WTC11 (cell line): ENCODE data around the gene ZNF442. TPM values are rescaled to one million over a fixed set of nuclear protein-coding genes. Genes with fewer than 3 reads are reported as not detected.
"Not testable (repeated sequence)": the region's sequence is repeated elsewhere in the genome, so short reads cannot be mapped to it uniquely, and the experiment has no call there.

ENCODE experiments used
- ATAC-seq: fragments of 200-7000 bp; cut with Tn5 transposase; 2 replicates; pipeline ENCODE4 v1.10.0; 2021; ENCODE audit warnings: mild to moderate bottlenecking, moderate library complexity
- CTCF ChIA-PET: fragments of 300-600 bp; sonication (Branson Sonifier 250); formaldehyde crosslinking; loops from one replicate; lab custom pipeline; 2021; ENCODE audit warnings: antibody characterized with exemption; lab: Charles Lee
- POLR2A ChIA-PET: fragments of 350-600 bp; sonication (Branson Sonifier 250); formaldehyde crosslinking; loops from one replicate; lab custom pipeline; 2021; ENCODE audit warnings: antibody characterized with exemption; lab: Charles Lee
- DNase-seq: peaks from one replicate; pipeline ENCODE4 v3.0.0; 2021; ENCODE audit warnings: low spot score
- H3K27ac Mint-ChIP-seq: 2 replicates; pipeline ENCODE4 v1.8.0; 2021; ENCODE audit warnings: mixed read lengths
- H3K27me3 Mint-ChIP-seq: 2 replicates; pipeline ENCODE4 v1.8.0; 2021; ENCODE audit warnings: low read depth, mild to moderate bottlenecking, moderate library complexity, mixed read lengths
- H3K36me3 Mint-ChIP-seq: 2 replicates; pipeline ENCODE4 v1.8.0; 2021; ENCODE audit warnings: mixed read lengths
- H3K4me1 Mint-ChIP-seq: 2 replicates; pipeline ENCODE4 v1.8.0; 2022; ENCODE audit warnings: mixed read lengths
- H3K4me3 Mint-ChIP-seq: 2 replicates; pipeline ENCODE4 v1.8.0; 2021; ENCODE audit warnings: mild to moderate bottlenecking, moderate library complexity, mixed read lengths
- H3K9me3 Mint-ChIP-seq: 2 replicates; pipeline ENCODE4 v1.8.0; 2021; ENCODE audit warnings: mixed read lengths
- ATF1 ChIP-seq: sonication (generic); formaldehyde crosslinking; IDR thresholded peaks from 2 replicates; pipeline ENCODE4 v1.8.1; 2023; ENCODE audit warnings: mild to moderate bottlenecking, moderate library complexity, missing genetic modification reagents
- CREM ChIP-seq: sonication (generic); formaldehyde crosslinking; IDR thresholded peaks from 2 replicates; pipeline ENCODE4 v1.8.1; 2022; ENCODE audit warnings: mild to moderate bottlenecking, missing genetic modification reagents, moderate library complexity
- EMX1 ChIP-seq: fragments of 250-450 bp; sonication (Bioruptor Pico); IDR thresholded peaks from 2 replicates; pipeline ENCODE4 v1.8.0; 2021; ENCODE audit warnings: mild to moderate bottlenecking
- IRF2 ChIP-seq: sonication (generic); formaldehyde crosslinking; IDR thresholded peaks from 2 replicates; pipeline ENCODE4 v1.8.0; 2022; ENCODE audit warnings: low read depth, missing genetic modification reagents, borderline replicate concordance
- KAT7 ChIP-seq: sonication (generic); formaldehyde crosslinking; IDR thresholded peaks from 2 replicates; pipeline ENCODE4 v1.8.1; 2023; ENCODE audit warnings: missing genetic modification reagents, mild to moderate bottlenecking, borderline replicate concordance
- MYBL2 ChIP-seq: sonication (generic); formaldehyde crosslinking; IDR thresholded peaks from 2 replicates; pipeline ENCODE4 v1.8.1; 2023; ENCODE audit warnings: mild to moderate bottlenecking, moderate library complexity, missing genetic modification reagents
- NFATC4 ChIP-seq: fragments of 250-450 bp; sonication (Bioruptor Pico); IDR thresholded peaks from 2 replicates; pipeline ENCODE4 v1.9.0; 2021; ENCODE audit warnings: mild to moderate bottlenecking
- RELA ChIP-seq: sonication (generic); formaldehyde crosslinking; IDR thresholded peaks from 2 replicates; pipeline ENCODE4 v1.8.1; 2022; ENCODE audit warnings: missing genetic modification reagents, mild to moderate bottlenecking, borderline replicate concordance
- SOX15 ChIP-seq: fragments of 250-450 bp; sonication (Bioruptor Pico); IDR thresholded peaks from 2 replicates; pipeline ENCODE4 v1.9.0; 2021; ENCODE audit warnings: mild to moderate bottlenecking
- TEAD1 ChIP-seq: sonication (generic); formaldehyde crosslinking; IDR thresholded peaks from 2 replicates; pipeline ENCODE4 v1.8.0; 2022; ENCODE audit warnings: mild to moderate bottlenecking, missing genetic modification reagents
- ZNF121 ChIP-seq: sonication (generic); formaldehyde crosslinking; IDR thresholded peaks from 2 replicates; pipeline ENCODE4 v1.8.0; 2023; ENCODE audit warnings: missing genetic modification reagents
- ZNF317 ChIP-seq: sonication (generic); formaldehyde crosslinking; IDR thresholded peaks from 2 replicates; pipeline ENCODE4 v1.8.1; 2023; ENCODE audit warnings: low read depth, mild to moderate bottlenecking, moderate library complexity, missing genetic modification reagents, borderline replicate concordance
- ZNF416 ChIP-seq: fragments of 250-450 bp; sonication (Bioruptor Pico); IDR thresholded peaks from 2 replicates; pipeline ENCODE4 v1.9.0; 2021; ENCODE audit warnings: mild to moderate bottlenecking, inconsistent platforms
- total RNA-seq: library from RNA; stranded (reverse); gene quantifications from 3 replicates; pipeline ENCODE4 v1.2.3, GENCODE V29; 2021
- TF ChIP-seq, protein P1 (sequence below): sonication (generic); formaldehyde crosslinking; IDR thresholded peaks from 2 replicates; pipeline ENCODE4 v1.8.1; 2022; ENCODE audit warnings: low read depth, mild to moderate bottlenecking, moderate library complexity, missing genetic modification reagents, borderline replicate concordance
- TF ChIP-seq, protein P2 (sequence below): sonication (generic); formaldehyde crosslinking; IDR thresholded peaks from 2 replicates; pipeline ENCODE4 v1.8.1; 2022; ENCODE audit warnings: missing genetic modification reagents, borderline replicate concordance
- TF ChIP-seq, protein P3 (sequence below): sonication (generic); formaldehyde crosslinking; IDR thresholded peaks from 2 replicates; pipeline ENCODE4 v1.8.1; 2023; ENCODE audit warnings: mild to moderate bottlenecking, missing genetic modification reagents
- TF ChIP-seq, protein P4 (sequence below): sonication (generic); formaldehyde crosslinking; IDR thresholded peaks from 2 replicates; pipeline ENCODE4 v1.8.1; 2023; ENCODE audit warnings: mild to moderate bottlenecking, missing genetic modification reagents
- TF ChIP-seq, protein P5 (sequence below): fragments of 200-600 bp; IDR thresholded peaks from 2 replicates; pipeline ENCODE4 v1.8.0; 2022; ENCODE audit warnings: antibody characterized with exemption
- TF ChIP-seq, protein P6 (sequence below): sonication (generic); formaldehyde crosslinking; IDR thresholded peaks from 2 replicates; pipeline ENCODE4 v1.8.0; 2023; ENCODE audit warnings: missing genetic modification reagents

The ZNF442 gene
- total RNA-seq, 1 experiment from 2014 or later: 1.9 TPM

DNA sequence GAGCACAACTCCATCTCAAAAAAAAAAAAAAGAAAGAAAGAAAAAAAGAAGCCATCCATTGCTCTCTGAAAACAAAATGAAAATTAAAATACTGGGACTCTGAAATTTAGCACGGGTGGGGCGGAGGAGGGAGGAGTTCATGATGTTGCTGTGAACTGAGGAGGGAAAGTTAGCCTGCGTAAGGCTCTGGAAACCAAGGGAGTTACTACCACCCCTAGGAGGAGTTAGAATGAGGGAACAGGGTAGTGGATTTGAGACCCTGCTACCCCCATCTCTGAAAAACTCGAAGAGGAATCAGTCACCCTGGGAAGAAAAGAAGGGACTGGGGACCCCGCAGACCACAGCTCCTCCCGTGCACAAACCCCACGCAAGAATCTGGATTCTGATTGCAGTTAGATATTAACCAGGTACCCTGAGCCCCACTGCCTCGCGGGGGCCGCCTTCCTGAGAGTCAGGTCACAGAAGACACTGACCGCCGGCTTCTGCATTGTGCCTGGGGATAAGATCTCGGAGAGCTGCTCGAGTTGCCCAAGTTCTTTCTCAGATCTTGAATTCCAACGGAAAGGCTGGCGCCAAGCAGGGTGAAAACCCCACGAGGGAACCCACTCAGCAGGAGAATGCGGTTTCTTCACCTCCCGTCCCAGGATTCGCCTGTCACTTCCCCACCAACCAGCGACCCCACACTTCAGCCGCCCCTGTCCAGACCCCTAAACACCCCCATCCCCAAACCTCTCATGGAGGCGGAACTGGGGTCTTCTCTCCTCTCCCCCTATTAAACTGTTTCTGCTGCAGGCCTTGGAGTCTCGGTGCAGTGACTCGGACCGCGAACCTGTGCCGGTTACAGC lies 870 bp downstream of the ZNF442 start:
- DNase-seq (peak; percentile 15), ATAC-seq (no peak)
- TF ChIP-seq RELA (CRISPR knock-in tag) (no peak), ZNF416 (CRISPR knock-in tag) (no peak), ZNF121 (CRISPR knock-in tag) (no peak), IRF2 (CRISPR knock-in tag) (no peak), ZNF317 (CRISPR knock-in tag) (no peak), ATF1 (CRISPR knock-in tag) (no peak), NFATC4 (CRISPR knock-in tag) (no peak), TEAD1 (CRISPR knock-in tag) (no peak)
- TF ChIP-seq, protein P1, sequence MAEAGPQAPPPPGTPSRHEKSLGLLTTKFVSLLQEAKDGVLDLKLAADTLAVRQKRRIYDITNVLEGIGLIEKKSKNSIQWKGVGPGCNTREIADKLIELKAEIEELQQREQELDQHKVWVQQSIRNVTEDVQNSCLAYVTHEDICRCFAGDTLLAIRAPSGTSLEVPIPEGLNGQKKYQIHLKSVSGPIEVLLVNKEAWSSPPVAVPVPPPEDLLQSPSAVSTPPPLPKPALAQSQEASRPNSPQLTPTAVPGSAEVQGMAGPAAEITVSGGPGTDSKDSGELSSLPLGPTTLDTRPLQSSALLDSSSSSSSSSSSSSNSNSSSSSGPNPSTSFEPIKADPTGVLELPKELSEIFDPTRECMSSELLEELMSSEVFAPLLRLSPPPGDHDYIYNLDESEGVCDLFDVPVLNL (CRISPR knock-in tag): no peak
- Mint-ChIP-seq H3K9me3 (peaks cover 26% of the 10 kb centered on the region), H3K36me3 (peaks cover 30% of the 10 kb centered on the region), H3K27me3 (peaks cover 23% of the 10 kb centered on the region), H3K4me3 (peak overlapping the region; percentile 96), H3K4me1 (peaks cover 13% of the 10 kb centered on the region), H3K27ac (no peak overlapping the region)
- ChIA-PET POLR2A (interaction anchor here (1.0 to 1.5 kb wide), 8 partner anchors 31 to 224 kb away, joined by 3 to 10 read pairs (median 6); partner anchors contain the start of genes ZNF20, ZNF44, ZNF443 and ZNF563), CTCF (interaction anchor here (0.6 to 1.7 kb wide), 18 partner anchors 10 to 485 kb away, joined by 3 to 12 read pairs (median 5); partner anchors contain the start of genes ZNF20, ZNF44, ZNF443 and ZNF563)

DNA sequence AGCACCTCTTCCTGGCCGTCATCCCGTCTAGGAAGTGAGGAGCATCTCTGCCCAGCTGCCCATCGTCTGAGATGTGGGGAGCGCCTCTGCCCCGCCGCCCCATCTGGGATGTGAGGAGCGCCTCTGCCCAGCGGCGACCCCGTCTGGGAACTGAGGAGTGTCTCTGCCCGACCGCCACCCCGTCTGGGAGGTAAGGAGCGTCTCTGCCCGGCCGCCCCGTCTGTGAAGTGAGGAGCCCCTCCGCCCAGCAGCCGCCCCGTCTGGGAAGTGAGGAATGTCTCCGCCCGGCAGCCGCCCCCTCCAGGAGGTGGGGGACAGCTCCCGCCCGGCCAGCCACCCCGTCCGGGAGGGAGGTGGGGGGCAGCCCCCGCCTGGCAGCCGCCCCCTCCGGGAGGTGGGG lies 3.2 kb downstream of the ZNF442 start:
- Mint-ChIP-seq H3K27me3 (peaks cover 23% of the 10 kb centered on the region), H3K36me3 (peaks cover 29% of the 10 kb centered on the region), H3K4me1 (peaks cover 16% of the 10 kb centered on the region), H3K9me3 (peaks cover 23% of the 10 kb centered on the region)
- POLR2A ChIA-PET, DNase-seq, H3K4me3 Mint-ChIP-seq, H3K27ac Mint-ChIP-seq, ATAC-seq, CTCF ChIA-PET: not testable (repeated sequence)

DNA sequence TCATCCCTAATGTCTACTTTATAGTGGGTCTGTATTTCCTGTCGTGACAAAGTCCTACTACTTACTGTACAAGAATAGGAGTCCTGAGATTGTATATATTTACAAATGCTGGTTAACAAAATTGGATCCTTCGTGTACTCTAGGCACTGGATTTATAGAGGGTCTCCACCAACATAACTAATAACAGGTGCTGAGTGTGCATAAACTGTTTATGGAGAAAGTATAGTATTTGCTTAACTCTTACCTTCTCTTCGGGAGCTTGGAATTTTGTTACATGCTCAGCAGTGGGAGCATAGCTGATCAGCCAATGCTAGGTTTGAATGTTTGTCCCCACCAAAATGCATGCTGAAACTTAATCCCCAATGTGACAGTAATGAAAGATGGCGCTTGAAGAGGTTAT lies 12.1 kb downstream of the ZNF442 start:
- H3K4me3 Mint-ChIP-seq: no peak overlapping the region
- POLR2A ChIA-PET: no interaction called here

DNA sequence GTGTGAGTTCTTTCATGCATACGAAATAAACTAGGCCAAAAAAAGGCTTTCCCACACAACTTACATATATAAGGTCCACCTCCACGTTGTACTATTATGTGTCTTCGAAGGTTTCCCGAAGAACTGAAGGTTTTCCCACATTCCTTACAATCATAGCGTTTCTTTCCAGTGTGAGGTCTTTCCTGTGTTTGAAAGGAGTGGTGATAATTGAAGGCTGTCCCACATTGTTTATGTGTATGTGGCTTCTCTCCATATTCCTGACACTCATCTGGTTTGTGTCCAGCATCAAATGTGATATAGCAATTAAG lies 14.6 kb downstream of the ZNF442 start:
- H3K4me1 Mint-ChIP-seq: no peaks in the 10 kb centered on the region
- H3K9me3 Mint-ChIP-seq: peaks cover 79% of the 10 kb centered on the region
- ATAC-seq (no peak), DNase-seq (no peak)
- CTCF ChIA-PET: no interaction called here
- H3K4me3 Mint-ChIP-seq: no peak overlapping the region
- H3K27ac Mint-ChIP-seq: no peak overlapping the region
- H3K36me3 Mint-ChIP-seq: peaks cover 71% of the 10 kb centered on the region
- H3K27me3 Mint-ChIP-seq: peaks cover 11% of the 10 kb centered on the region
- POLR2A ChIA-PET: no interaction called here
- TF ChIP-seq, protein P2, sequence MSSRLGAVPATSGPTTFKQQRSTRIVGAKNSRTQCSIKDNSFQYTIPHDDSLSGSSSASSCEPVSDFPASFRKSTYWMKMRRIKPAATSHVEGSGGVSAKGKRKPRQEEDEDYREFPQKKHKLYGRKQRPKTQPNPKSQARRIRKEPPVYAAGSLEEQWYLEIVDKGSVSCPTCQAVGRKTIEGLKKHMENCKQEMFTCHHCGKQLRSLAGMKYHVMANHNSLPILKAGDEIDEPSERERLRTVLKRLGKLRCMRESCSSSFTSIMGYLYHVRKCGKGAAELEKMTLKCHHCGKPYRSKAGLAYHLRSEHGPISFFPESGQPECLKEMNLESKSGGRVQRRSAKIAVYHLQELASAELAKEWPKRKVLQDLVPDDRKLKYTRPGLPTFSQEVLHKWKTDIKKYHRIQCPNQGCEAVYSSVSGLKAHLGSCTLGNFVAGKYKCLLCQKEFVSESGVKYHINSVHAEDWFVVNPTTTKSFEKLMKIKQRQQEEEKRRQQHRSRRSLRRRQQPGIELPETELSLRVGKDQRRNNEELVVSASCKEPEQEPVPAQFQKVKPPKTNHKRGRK (CRISPR knock-in tag): no peak
- TF ChIP-seq KAT7: no peak
- TF ChIP-seq CREM: no peak
- no peak for TF ChIP-seq ZNF121 (CRISPR knock-in tag)
- TF ChIP-seq, protein P3, sequence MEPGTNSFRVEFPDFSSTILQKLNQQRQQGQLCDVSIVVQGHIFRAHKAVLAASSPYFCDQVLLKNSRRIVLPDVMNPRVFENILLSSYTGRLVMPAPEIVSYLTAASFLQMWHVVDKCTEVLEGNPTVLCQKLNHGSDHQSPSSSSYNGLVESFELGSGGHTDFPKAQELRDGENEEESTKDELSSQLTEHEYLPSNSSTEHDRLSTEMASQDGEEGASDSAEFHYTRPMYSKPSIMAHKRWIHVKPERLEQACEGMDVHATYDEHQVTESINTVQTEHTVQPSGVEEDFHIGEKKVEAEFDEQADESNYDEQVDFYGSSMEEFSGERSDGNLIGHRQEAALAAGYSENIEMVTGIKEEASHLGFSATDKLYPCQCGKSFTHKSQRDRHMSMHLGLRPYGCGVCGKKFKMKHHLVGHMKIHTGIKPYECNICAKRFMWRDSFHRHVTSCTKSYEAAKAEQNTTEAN (CRISPR knock-in tag): no peak
- TF ChIP-seq EMX1 (CRISPR knock-in tag): no peak
- no peak for TF ChIP-seq IRF2 (CRISPR knock-in tag)
- TF ChIP-seq, protein P4, sequence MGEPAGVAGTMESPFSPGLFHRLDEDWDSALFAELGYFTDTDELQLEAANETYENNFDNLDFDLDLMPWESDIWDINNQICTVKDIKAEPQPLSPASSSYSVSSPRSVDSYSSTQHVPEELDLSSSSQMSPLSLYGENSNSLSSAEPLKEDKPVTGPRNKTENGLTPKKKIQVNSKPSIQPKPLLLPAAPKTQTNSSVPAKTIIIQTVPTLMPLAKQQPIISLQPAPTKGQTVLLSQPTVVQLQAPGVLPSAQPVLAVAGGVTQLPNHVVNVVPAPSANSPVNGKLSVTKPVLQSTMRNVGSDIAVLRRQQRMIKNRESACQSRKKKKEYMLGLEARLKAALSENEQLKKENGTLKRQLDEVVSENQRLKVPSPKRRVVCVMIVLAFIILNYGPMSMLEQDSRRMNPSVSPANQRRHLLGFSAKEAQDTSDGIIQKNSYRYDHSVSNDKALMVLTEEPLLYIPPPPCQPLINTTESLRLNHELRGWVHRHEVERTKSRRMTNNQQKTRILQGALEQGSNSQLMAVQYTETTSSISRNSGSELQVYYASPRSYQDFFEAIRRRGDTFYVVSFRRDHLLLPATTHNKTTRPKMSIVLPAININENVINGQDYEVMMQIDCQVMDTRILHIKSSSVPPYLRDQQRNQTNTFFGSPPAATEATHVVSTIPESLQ (CRISPR knock-in tag): no peak

More for the DNA sequence above, 12.1 kb downstream of the ZNF442 start:
- CTCF ChIA-PET: no interaction called here
- Mint-ChIP-seq H3K36me3 (peaks cover 61% of the 10 kb centered on the region), H3K27ac (no peak overlapping the region), H3K4me1 (no peaks in the 10 kb centered on the region), H3K9me3 (peaks cover 77% of the 10 kb centered on the region)
- DNase-seq (no peak), ATAC-seq (no peak)
- TF ChIP-seq, protein P5, sequence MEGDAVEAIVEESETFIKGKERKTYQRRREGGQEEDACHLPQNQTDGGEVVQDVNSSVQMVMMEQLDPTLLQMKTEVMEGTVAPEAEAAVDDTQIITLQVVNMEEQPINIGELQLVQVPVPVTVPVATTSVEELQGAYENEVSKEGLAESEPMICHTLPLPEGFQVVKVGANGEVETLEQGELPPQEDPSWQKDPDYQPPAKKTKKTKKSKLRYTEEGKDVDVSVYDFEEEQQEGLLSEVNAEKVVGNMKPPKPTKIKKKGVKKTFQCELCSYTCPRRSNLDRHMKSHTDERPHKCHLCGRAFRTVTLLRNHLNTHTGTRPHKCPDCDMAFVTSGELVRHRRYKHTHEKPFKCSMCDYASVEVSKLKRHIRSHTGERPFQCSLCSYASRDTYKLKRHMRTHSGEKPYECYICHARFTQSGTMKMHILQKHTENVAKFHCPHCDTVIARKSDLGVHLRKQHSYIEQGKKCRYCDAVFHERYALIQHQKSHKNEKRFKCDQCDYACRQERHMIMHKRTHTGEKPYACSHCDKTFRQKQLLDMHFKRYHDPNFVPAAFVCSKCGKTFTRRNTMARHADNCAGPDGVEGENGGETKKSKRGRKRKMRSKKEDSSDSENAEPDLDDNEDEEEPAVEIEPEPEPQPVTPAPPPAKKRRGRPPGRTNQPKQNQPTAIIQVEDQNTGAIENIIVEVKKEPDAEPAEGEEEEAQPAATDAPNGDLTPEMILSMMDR: no peak
- TF ChIP-seq, protein P6, sequence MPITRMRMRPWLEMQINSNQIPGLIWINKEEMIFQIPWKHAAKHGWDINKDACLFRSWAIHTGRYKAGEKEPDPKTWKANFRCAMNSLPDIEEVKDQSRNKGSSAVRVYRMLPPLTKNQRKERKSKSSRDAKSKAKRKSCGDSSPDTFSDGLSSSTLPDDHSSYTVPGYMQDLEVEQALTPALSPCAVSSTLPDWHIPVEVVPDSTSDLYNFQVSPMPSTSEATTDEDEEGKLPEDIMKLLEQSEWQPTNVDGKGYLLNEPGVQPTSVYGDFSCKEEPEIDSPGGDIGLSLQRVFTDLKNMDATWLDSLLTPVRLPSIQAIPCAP: no peak
- TF ChIP-seq CREM: no peak
- TF ChIP-seq SOX15 (CRISPR knock-in tag): no peak
- TF ChIP-seq MYBL2 (CRISPR knock-in tag): no peak
- TF ChIP-seq, all 79 proteins: peak for 0
- peaks cover 14% of the 10 kb centered on the region for H3K27me3 Mint-ChIP-seq
